H9 (cell line): ENCODE data around the gene CACNA1D. TPM values are rescaled to one million over a fixed set of nuclear protein-coding genes. Genes with fewer than 3 reads are reported as not detected.

Source experiments
- DNase-seq: peaks from one replicate; pipeline ENCODE4 v3.0.0-alpha.2; 2017
- H2AFZ ChIP-seq: one replicate; pipeline ENCODE4 v1.6.1; 2013; ENCODE audit warnings: mild to moderate bottlenecking, low read length, control low read depth, moderate library complexity
- H2AK5ac ChIP-seq: 2 replicates; pipeline ENCODE4 v1.6.1; 2013; ENCODE audit warnings: low read length, control low read depth, mixed read lengths; ENCODE audit not compliant: insufficient read length
- H2BK120ac ChIP-seq: one replicate; pipeline ENCODE4 v1.6.1; 2013; ENCODE audit warnings: low read depth, mild to moderate bottlenecking, low read length, control low read depth, inconsistent platforms; ENCODE audit not compliant: poor library complexity, severe bottlenecking
- H2BK12ac ChIP-seq: 2 replicates; pipeline ENCODE4 v1.6.1; 2013; ENCODE audit warnings: low read length, control low read depth, mixed read lengths, low read depth; ENCODE audit not compliant: insufficient read length
- H2BK15ac ChIP-seq: 2 replicates; pipeline ENCODE4 v1.6.1; 2013; ENCODE audit warnings: low read depth, low read length, control low read depth
- H2BK20ac ChIP-seq: one replicate; pipeline ENCODE4 v1.6.1; 2013; ENCODE audit warnings: low read depth, mild to moderate bottlenecking, low read length, control low read depth, inconsistent platforms; ENCODE audit not compliant: poor library complexity, severe bottlenecking
- H2BK5ac ChIP-seq: 2 replicates; pipeline ENCODE4 v1.6.1; 2013; ENCODE audit warnings: low read length, control low read depth, mixed read lengths; ENCODE audit not compliant: insufficient read length
- H3K14ac ChIP-seq: 2 replicates; pipeline ENCODE4 v1.6.1; 2013; ENCODE audit warnings: low read length, control low read depth; ENCODE audit not compliant: insufficient read depth
- H3K18ac ChIP-seq: 2 replicates; pipeline ENCODE4 v1.6.1; 2013; ENCODE audit warnings: low read depth, mild to moderate bottlenecking, mixed read lengths, low read length, control low read depth; ENCODE audit not compliant: insufficient read length
- H3K23ac ChIP-seq: 2 replicates; pipeline ENCODE4 v1.6.1; 2013; ENCODE audit warnings: low read length, control low read depth, mixed read lengths, low read depth; ENCODE audit not compliant: insufficient read length
- H3K23me2 ChIP-seq: 2 replicates; pipeline ENCODE4 v1.6.1; 2013; ENCODE audit warnings: low read depth, mild to moderate bottlenecking, mixed read lengths, low read length, control low read depth; ENCODE audit not compliant: insufficient read length, poor library complexity, severe bottlenecking
- H3K27ac ChIP-seq: 2 replicates; pipeline ENCODE4 v1.5.1; 2013; ENCODE audit warnings: low read length, control low read depth, mixed read lengths, low read depth; ENCODE audit not compliant: insufficient read length
- H3K27me3 ChIP-seq: 2 replicates; pipeline ENCODE4 v1.6.1; 2013; ENCODE audit warnings: low read length, control low read depth, inconsistent platforms; ENCODE audit not compliant: insufficient read depth
- H3K4ac ChIP-seq: 2 replicates; pipeline ENCODE4 v1.6.1; 2013; ENCODE audit warnings: low read depth, mild to moderate bottlenecking, control low read depth, inconsistent platforms, low read length, moderate library complexity
- H3K4me1 ChIP-seq: 2 replicates; pipeline ENCODE4 v1.6.1; 2013; ENCODE audit warnings: low read length, control low read depth, inconsistent platforms; ENCODE audit not compliant: insufficient read depth
- H3K4me2 ChIP-seq: 2 replicates; pipeline ENCODE4 v1.6.1; 2013; ENCODE audit warnings: low read length, control low read depth, mixed read lengths; ENCODE audit not compliant: insufficient read length, insufficient read depth
- H3K56ac ChIP-seq: 2 replicates; pipeline ENCODE4 v1.6.1; 2013; ENCODE audit warnings: low read depth, mild to moderate bottlenecking, mixed read lengths, low read length, control low read depth; ENCODE audit not compliant: insufficient read length
- H3K79me1 ChIP-seq: 2 replicates; pipeline ENCODE4 v1.6.1; 2013; ENCODE audit warnings: low read depth, mild to moderate bottlenecking, moderate library complexity, low read length, control low read depth, inconsistent platforms; ENCODE audit not compliant: insufficient read depth, poor library complexity, severe bottlenecking
- H3K79me2 ChIP-seq: 2 replicates; pipeline ENCODE4 v1.6.1; 2013; ENCODE audit warnings: low read length, control low read depth, inconsistent platforms; ENCODE audit not compliant: insufficient read depth
- H3K9ac ChIP-seq: 2 replicates; pipeline ENCODE4 v1.6.1; 2013; ENCODE audit warnings: low read length, control low read depth, mixed read lengths; ENCODE audit not compliant: insufficient read length; ENCODE audit errors: extremely low read depth
- H3K9me3 ChIP-seq: one replicate; pipeline ENCODE4 v1.6.1; 2013; ENCODE audit warnings: low read depth, low read length, inconsistent platforms; ENCODE audit not compliant: control insufficient read depth
- H3T11ph ChIP-seq: one replicate; pipeline ENCODE4 v1.6.1; 2013; ENCODE audit warnings: mild to moderate bottlenecking, low read length, control low read depth, inconsistent platforms
- H4K20me1 ChIP-seq: one replicate; pipeline ENCODE4 v1.6.1; 2013; ENCODE audit not compliant: control insufficient read depth, insufficient read length, insufficient read depth
- H4K5ac ChIP-seq: 2 replicates; pipeline ENCODE4 v1.6.1; 2013; ENCODE audit warnings: low read depth, mild to moderate bottlenecking, mixed read lengths, low read length, control low read depth; ENCODE audit not compliant: insufficient read length
- H4K8ac ChIP-seq: replicated peaks from 2 replicates; pipeline ENCODE4 v1.6.1; 2013; ENCODE audit warnings: low read length, control low read depth, mixed read lengths, low read depth; ENCODE audit not compliant: insufficient read length
- H4K91ac ChIP-seq: 2 replicates; pipeline ENCODE4 v1.6.1; 2013; ENCODE audit warnings: low read depth, mild to moderate bottlenecking, moderate library complexity, mixed read lengths, low read length, control low read depth; ENCODE audit not compliant: insufficient read length
- H3K27ac Mint-ChIP-seq, 3 experiments: 2 replicates in 2 of 3; 3 replicates in 1 of 3; pipeline ENCODE4 v1.8.0; 2020 to 2021; ENCODE audit warnings: mixed read lengths in 3 of 3, mild to moderate bottlenecking in 1 of 3, moderate library complexity in 1 of 3
- H3K27me3 Mint-ChIP-seq: 2 replicates; pipeline ENCODE4 v1.8.0; 2021; ENCODE audit warnings: low read depth, mild to moderate bottlenecking, moderate library complexity, mixed read lengths
- H3K36me3 Mint-ChIP-seq, 3 experiments: 2 replicates in 2 of 3; 3 replicates in 1 of 3; pipeline ENCODE4 v1.8.0; 2020 to 2021; ENCODE audit warnings: low read depth in 3 of 3, mixed read lengths in 3 of 3; ENCODE audit not compliant: insufficient read depth in 1 of 3
- H3K4me1 Mint-ChIP-seq, 2 experiments: 2 replicates each; pipeline ENCODE4 v1.8.0; 2020; ENCODE audit warnings: mixed read lengths in 2 of 2
- H3K4me3 Mint-ChIP-seq, 2 experiments: 2 replicates in 1 of 2; 3 replicates in 1 of 2; pipeline ENCODE4 v1.8.0; 2020 to 2021; ENCODE audit warnings: mild to moderate bottlenecking in 2 of 2, mixed read lengths in 2 of 2, moderate library complexity in 1 of 2
- H3K9me3 Mint-ChIP-seq, 2 experiments: 2 replicates in 1 of 2; 3 replicates in 1 of 2; pipeline ENCODE4 v1.8.0; 2020; ENCODE audit warnings: mild to moderate bottlenecking in 2 of 2, mixed read lengths in 2 of 2, moderate library complexity in 1 of 2
- WGBS: extraction: QIAGEN DNeasy Blood & Tissue Kit; methylation state at CpG from one replicate; pipeline ENCODE4 v1.1.7; 2013; ENCODE audit warnings: missing lambda C conversion rate, low lambda C conversion rate, mixed read lengths; ENCODE audit not compliant: insufficient read length; ENCODE audit errors: extremely low coverage; 5-methylcytosine and 5-hydroxymethylcytosine counted together
- total RNA-seq: library from RNA; stranded (reverse); gene quantifications from 2 replicates; pipeline ENCODE4 v1.2.1, GENCODE V29; 2021
- TF ChIP-seq, protein P1 (sequence below): fragments of 200-600 bp; sonication (generic); conservative IDR thresholded peaks from 3 replicates; pipeline ENCODE4 v1.8.0; 2021; ENCODE audit warnings: antibody characterized with exemption, mild to moderate bottlenecking

Gene CACNA1D
- total RNA-seq, 1 experiment from 2014 or later = 3.5 TPM

GRCh38 chr3:53616321-53616720 lies 121.9 kb downstream of the CACNA1D start:
- Histone ChIP-seq H3K14ac (no peak overlapping the region), H3T11ph (no peak overlapping the region), H4K5ac (no peak overlapping the region), H3K9me3 (no peaks in the 10 kb centered on the region), H2BK120ac (no peak overlapping the region), H2AK5ac (no peak overlapping the region), H3K23ac (no peak overlapping the region), H3K56ac (no peak overlapping the region), H2BK20ac (no peak overlapping the region), H3K4me2 (no peak overlapping the region), H3K23me2 (no peaks in the 10 kb centered on the region), H2AFZ (no peak overlapping the region), H3K27me3 (no peaks in the 10 kb centered on the region), H2BK15ac (no peak overlapping the region), H4K20me1 (no peaks in the 10 kb centered on the region), H3K9ac (no peak overlapping the region), H3K4me1 (no peaks in the 10 kb centered on the region), H3K27ac (no peak overlapping the region), H2BK12ac (no peak overlapping the region), H3K79me2 (no peaks in the 10 kb centered on the region), H3K4ac (no peak overlapping the region), H2BK5ac (no peak overlapping the region), H3K18ac (no peak overlapping the region), H4K91ac (no peak overlapping the region), H4K8ac (no peak overlapping the region), H3K79me1 (no peaks in the 10 kb centered on the region)
- Mint-ChIP-seq H3K4me1 (peaks cover 14 to 17% of the 10 kb centered on the region in 2 experiments), H3K9me3 (no peaks in the 10 kb centered on the region), H3K4me3 (no peak overlapping the region), H3K36me3 (no peaks in the 10 kb centered on the region), H3K27ac (no peak overlapping the region), H3K27me3 (peaks cover 10% of the 10 kb centered on the region)
- no CpG with 5 or more reads among the region's 5 CpGs for WGBS
- TF ChIP-seq, protein P1, sequence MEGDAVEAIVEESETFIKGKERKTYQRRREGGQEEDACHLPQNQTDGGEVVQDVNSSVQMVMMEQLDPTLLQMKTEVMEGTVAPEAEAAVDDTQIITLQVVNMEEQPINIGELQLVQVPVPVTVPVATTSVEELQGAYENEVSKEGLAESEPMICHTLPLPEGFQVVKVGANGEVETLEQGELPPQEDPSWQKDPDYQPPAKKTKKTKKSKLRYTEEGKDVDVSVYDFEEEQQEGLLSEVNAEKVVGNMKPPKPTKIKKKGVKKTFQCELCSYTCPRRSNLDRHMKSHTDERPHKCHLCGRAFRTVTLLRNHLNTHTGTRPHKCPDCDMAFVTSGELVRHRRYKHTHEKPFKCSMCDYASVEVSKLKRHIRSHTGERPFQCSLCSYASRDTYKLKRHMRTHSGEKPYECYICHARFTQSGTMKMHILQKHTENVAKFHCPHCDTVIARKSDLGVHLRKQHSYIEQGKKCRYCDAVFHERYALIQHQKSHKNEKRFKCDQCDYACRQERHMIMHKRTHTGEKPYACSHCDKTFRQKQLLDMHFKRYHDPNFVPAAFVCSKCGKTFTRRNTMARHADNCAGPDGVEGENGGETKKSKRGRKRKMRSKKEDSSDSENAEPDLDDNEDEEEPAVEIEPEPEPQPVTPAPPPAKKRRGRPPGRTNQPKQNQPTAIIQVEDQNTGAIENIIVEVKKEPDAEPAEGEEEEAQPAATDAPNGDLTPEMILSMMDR = no peak
- DNase-seq = no peak
